MM.1S (cell line): Measurements from ENCODE around the gene GRIK3.
"Not testable (repeated sequence)": the region's sequence is repeated elsewhere in the genome, so short reads cannot be mapped to it uniquely, and the experiment has no call there.

Experiments
- DNase-seq: peaks from one replicate; pipeline ENCODE4 v3.0.0-alpha.2; 2015
- H2AFZ ChIP-seq: fragments of 300-600 bp; sonication (generic); 2 replicates; pipeline ENCODE4 v1.6.0; 2016; ENCODE audit warnings: antibody characterized with exemption, low read length
- H3F3A ChIP-seq: fragments of 300-600 bp; sonication (generic); 2 replicates; pipeline ENCODE4 v1.6.1; 2016; ENCODE audit warnings: mild to moderate bottlenecking, antibody characterized with exemption, low read length, moderate library complexity, mixed read lengths; ENCODE audit not compliant: insufficient read depth
- H3K27ac ChIP-seq: fragments of 300-600 bp; sonication (generic); 2 replicates; pipeline ENCODE4 v1.5.1; 2016; ENCODE audit warnings: mild to moderate bottlenecking, low read length
- H3K27me3 ChIP-seq: fragments of 300-600 bp; sonication (generic); replicated peaks from 2 replicates; pipeline ENCODE4 v1.6.0; 2016; ENCODE audit warnings: low read length; ENCODE audit not compliant: insufficient read depth
- H3K36me3 ChIP-seq: fragments of 300-600 bp; sonication (generic); replicated peaks from 2 replicates; pipeline ENCODE4 v1.6.1; 2016; ENCODE audit warnings: mild to moderate bottlenecking, low read length, mixed read lengths; ENCODE audit not compliant: insufficient read depth
- H3K4me1 ChIP-seq: fragments of 300-600 bp; sonication (generic); 2 replicates; pipeline ENCODE4 v1.6.1; 2016; ENCODE audit warnings: low read length, mixed read lengths
- H3K4me2 ChIP-seq: fragments of 300-600 bp; sonication (generic); 2 replicates; pipeline ENCODE4 v1.6.0; 2016; ENCODE audit warnings: low read depth, low read length
- H3K4me3 ChIP-seq: fragments of 300-600 bp; sonication (generic); 2 replicates; pipeline ENCODE4 v1.5.1; 2016; ENCODE audit warnings: low read length, mixed read lengths
- H3K79me2 ChIP-seq: fragments of 300-600 bp; sonication (generic); 2 replicates; pipeline ENCODE4 v1.6.1; 2016; ENCODE audit warnings: mixed run types, low read length, mixed read lengths
- H3K9ac ChIP-seq: fragments of 300-600 bp; sonication (generic); 2 replicates; pipeline ENCODE4 v1.6.1; 2016; ENCODE audit warnings: low read length, mixed read lengths
- H3K9me2 ChIP-seq: fragments of 300-600 bp; sonication (generic); replicated peaks from 2 replicates; pipeline ENCODE4 v1.6.1; 2016; ENCODE audit warnings: mild to moderate bottlenecking, low read length, mixed read lengths; ENCODE audit not compliant: insufficient read depth
- H3K9me3 ChIP-seq: fragments of 300-600 bp; sonication (generic); replicated peaks from 2 replicates; pipeline ENCODE4 v1.6.1; 2016; ENCODE audit warnings: mild to moderate bottlenecking, low read length, mixed read lengths; ENCODE audit not compliant: insufficient read depth
- H4K20me1 ChIP-seq: fragments of 300-600 bp; sonication (generic); 2 replicates; pipeline ENCODE4 v1.6.1; 2016; ENCODE audit warnings: mild to moderate bottlenecking, low read length, moderate library complexity, mixed read lengths; ENCODE audit not compliant: insufficient read depth
- CTCF ChIP-seq: fragments of 300-600 bp; sonication (generic); IDR thresholded peaks from 2 replicates; pipeline ENCODE4 v1.5.1; 2016; ENCODE audit warnings: antibody characterized with exemption, low read length, mixed read lengths
- EZH2 ChIP-seq: fragments of 300-600 bp; sonication (generic); optimal IDR thresholded peaks from 2 replicates; pipeline ENCODE3; 2017; ENCODE audit warnings: low read depth, mild to moderate bottlenecking, antibody characterized with exemption, low read length, mixed read lengths
- EZH2phosphoT487 ChIP-seq: fragments of 300-600 bp; sonication (generic); IDR thresholded peaks from 2 replicates; pipeline ENCODE4 v1.6.1; 2018; ENCODE audit warnings: antibody characterized with exemption, low read length

Gene GRIK3

GRCh38 chr1:36918604-36919003 lies 115.7 kb downstream of the GRIK3 start:
- Histone ChIP-seq H3K4me1 (no peaks in the 10 kb centered on the region), H3F3A (no peaks in the 10 kb centered on the region), H3K36me3 (no peaks in the 10 kb centered on the region), H3K9ac (no peak overlapping the region), H3K9me2 (no peaks in the 10 kb centered on the region), H3K4me2 (no peak overlapping the region), H3K79me2 (no peaks in the 10 kb centered on the region), H4K20me1 (no peaks in the 10 kb centered on the region), H3K4me3 (no peak overlapping the region), H3K27ac (no peak overlapping the region), H3K27me3 (peaks cover 57% of the 10 kb centered on the region), H2AFZ (no peak overlapping the region), H3K9me3 (no peaks in the 10 kb centered on the region)
- no peak for DNase-seq
- TF ChIP-seq CTCF (no peak), EZH2 (no peak), EZH2phosphoT487 (no peak)

- not testable (repeated sequence) for H3K9me3 ChIP-seq, H2AFZ ChIP-seq, H3K9ac ChIP-seq, H3K4me3 ChIP-seq, H3K4me2 ChIP-seq, H3K4me1 ChIP-seq, H3K79me2 ChIP-seq, H4K20me1 ChIP-seq, H3K27ac ChIP-seq, H3K9me2 ChIP-seq, H3K36me3 ChIP-seq, DNase-seq, H3F3A ChIP-seq
- peaks cover 73% of the 10 kb centered on the region for H3K27me3 ChIP-seq
Measured at GRCh38 chr1:36916542-36916941, 117.8 kb downstream of the GRIK3 start.

GRCh38 chr1:36913484-36914060 lies 120.7 kb downstream of the GRIK3 start:
- peaks cover 83% of the 10 kb centered on the region for H3K27me3 ChIP-seq

More at GRCh38 chr1:36913484-36914060, 120.7 kb downstream of the GRIK3 start:
- Histone ChIP-seq H3K4me1 (no peaks in the 10 kb centered on the region), H3K27ac (no peak overlapping the region), H2AFZ (no peak overlapping the region), H3K9me3 (no peaks in the 10 kb centered on the region), H3K9ac (no peak overlapping the region), H3K9me2 (no peaks in the 10 kb centered on the region), H3F3A (no peaks in the 10 kb centered on the region), H3K4me2 (no peak overlapping the region), H3K36me3 (no peaks in the 10 kb centered on the region), H3K4me3 (no peak overlapping the region), H4K20me1 (no peaks in the 10 kb centered on the region), H3K79me2 (no peaks in the 10 kb centered on the region)
- no peak for DNase-seq
- TF ChIP-seq EZH2: no peak
- no peak for TF ChIP-seq CTCF
- TF ChIP-seq EZH2phosphoT487: no peak
